Measurements from ENCODE around the gene CENPU. TPM values are rescaled to one million over a fixed set of nuclear protein-coding genes. Genes with fewer than 3 reads are reported as not detected.
A peak's percentile ranks its signal among the peaks of the same experiment; 100 is the strongest.

Gene CENPU
- total and polyA plus RNA-seq, 2 of the 8 experiments (the other 6 are each of a cell fraction or from before 2014, with no cell fraction given) = 32.1 to 122 TPM

GRCh38 chr4:184664445-184665210, 69.3 kb downstream of the CENPU start:
- Histone ChIP-seq H4K20me1 (replicated peaks in 1 of 2; ENCODE audit: control insufficient read depth in 1 of 2, insufficient read depth in 2 of 2, low read length in 2 of 2) (no peaks in the 10 kb centered on the region), H2BK120ac (replicated peaks; ENCODE audit: low read depth, low read length) (no peak overlapping the region), H3K14ac (ENCODE audit: insufficient read length) (no peak overlapping the region), H4K8ac (ENCODE audit: extremely low read depth, insufficient read depth, low read length) (no peak overlapping the region), H2BK15ac (ENCODE audit: low read length) (no peak overlapping the region), H3K9ac (replicated peaks in 1 of 4; ENCODE audit: extremely low read depth in 1 of 4, low read depth in 3 of 4, low read length in 3 of 4) (no peak overlapping the region), H3K79me1 (ENCODE audit: low read depth, low read length) (no peaks in the 10 kb centered on the region), H3K27ac (ENCODE audit: low read depth, low read length) (no peak overlapping the region), H3K56ac (replicated peaks; ENCODE audit: insufficient read length, low read depth, low read length) (no peak overlapping the region), H3K79me2 (ENCODE audit: control insufficient read depth in 1 of 2, insufficient read depth in 2 of 2, low read length in 2 of 2) (no peaks in the 10 kb centered on the region), H3K4me2 (ENCODE audit: insufficient read depth in 1 of 2, low read depth in 2 of 2, low read length in 2 of 2) (no peak overlapping the region), H4K5ac (ENCODE audit: insufficient read length, low read depth, low read length) (no peak overlapping the region), H3K4me1 (replicated peaks in 1 of 4; ENCODE audit: control insufficient read depth in 3 of 4, insufficient read depth in 4 of 4, low read length in 3 of 4) (no peaks in the 10 kb centered on the region), H3K36me3 (ENCODE audit: control insufficient read depth in 2 of 4, insufficient read depth in 4 of 4, low read length in 3 of 4) (peaks cover 0 to 3% (median 0%) of the 10 kb centered on the region in 4 experiments; a peak in 2 of 8 replicates), H2BK20ac (ENCODE audit: low read length) (no peak overlapping the region), H4K91ac (replicated peaks; ENCODE audit: insufficient read length, low read length) (no peak overlapping the region), H2BK5ac (ENCODE audit: low read depth, low read length) (no peak overlapping the region), H2AFZ (ENCODE audit: low read length) (0 out of 2 replicates have a peak overlapping the region, but pooled peaks have one; percentile 56), H3K4me3 (ENCODE audit: extremely low read depth in 1 of 4, insufficient read depth in 2 of 4, low read depth in 3 of 4, low read length in 4 of 4) (no peak overlapping the region), H3K4ac (replicated peaks; ENCODE audit: insufficient read length, low read depth, low read length) (no peak overlapping the region), H3K18ac (ENCODE audit: extremely low read depth, low read length) (no peak overlapping the region), H3K27me3 (replicated peaks in 1 of 4; ENCODE audit: control insufficient read depth in 3 of 4, extremely low read depth in 1 of 4, insufficient read depth in 3 of 4, low read length in 3 of 4) (no peaks in the 10 kb centered on the region), H3K9me3 (ENCODE audit: insufficient read depth in 2 of 2, low read depth in 1 of 2, low read length in 1 of 2) (no peaks in the 10 kb centered on the region), H3K23me2 (ENCODE audit: low read depth, low read length) (no peaks in the 10 kb centered on the region), H2AK5ac (ENCODE audit: low read depth, low read length) (no peak overlapping the region), H2BK12ac (ENCODE audit: low read depth, low read length) (no peak overlapping the region), H3K23ac (ENCODE audit: insufficient read length) (no peak overlapping the region)
- FAIRE-seq (peak; percentile 69), DNase-seq (ENCODE audit: low read depth in 1 of 2, low spot score in 2 of 2) (no peak)
- CTCF ChIA-PET (ENCODE audit: partially characterized antibody) = interaction anchor here (0.6 to 2.6 kb wide), 3 partner anchors 10 to 71 kb away, joined by 3 to 10 read pairs (median 3); no protein-coding TSS in a partner anchor
- WGBS, 2 experiments (ENCODE audit: extremely low coverage in 1 of 2, insufficient coverage in 1 of 2, insufficient read length in 1 of 2, insufficient replicate concordance in 2 of 2, low coverage in 1 of 2, low lambda C conversion rate in 2 of 2, missing lambda C conversion rate in 1 of 2) = 68% methylated on average over 6 of the region's 6 CpGs; no CpG with 5 or more reads in 1 of the 2 experiments
- POLR2A ChIA-PET (ENCODE audit: partially characterized antibody) = interaction anchor here (0.6 to 1.6 kb wide), 3 partner anchors 11 to 464 kb away, joined by 3 to 4 read pairs (median 4); no protein-coding TSS in a partner anchor
- TF ChIP-seq EP300 (IDR thresholded peaks at IDR 0.05; ENCODE audit: borderline replicate concordance in 1 of 2, low read depth in 2 of 2, low read length in 2 of 2) = no peak
- TF ChIP-seq, protein P1, sequence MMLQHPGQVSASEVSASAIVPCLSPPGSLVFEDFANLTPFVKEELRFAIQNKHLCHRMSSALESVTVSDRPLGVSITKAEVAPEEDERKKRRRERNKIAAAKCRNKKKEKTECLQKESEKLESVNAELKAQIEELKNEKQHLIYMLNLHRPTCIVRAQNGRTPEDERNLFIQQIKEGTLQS (IDR thresholded peaks at IDR 0.05; ENCODE audit: insufficient read depth, low read depth, low read length) = no peak
- peak; percentile 71 for TF ChIP-seq SIX5 (IDR thresholded peaks at IDR 0.05; ENCODE audit: low read depth, low read length)
- no peak for TF ChIP-seq BRCA1 (IDR thresholded peaks at IDR 0.05; ENCODE audit: low read depth, low read length)
- no peak for TF ChIP-seq EGR1 (IDR thresholded peaks at IDR 0.05; ENCODE audit: borderline replicate concordance, low read depth, low read length)
- TF ChIP-seq RBBP5 (IDR thresholded peaks at IDR 0.05; ENCODE audit: borderline replicate concordance, low read depth, low read length) = no peak
- TF ChIP-seq SIRT6 (IDR thresholded peaks at IDR 0.05; ENCODE audit: low read length) = no peak
- TF ChIP-seq TAF1 (IDR thresholded peaks at IDR 0.05; ENCODE audit: low read depth, low read length) = no peak
- TF ChIP-seq YY1 (IDR thresholded peaks at IDR 0.05; ENCODE audit: low read depth, low read length) = peak; percentile 76; the same call in 1 of the 2 replicates
- no peak for TF ChIP-seq RFX5 (IDR thresholded peaks at IDR 0.05; ENCODE audit: borderline replicate concordance, low read depth, low read length)
- no peak for TF ChIP-seq RNF2 (IDR thresholded peaks at IDR 0.05; ENCODE audit: borderline replicate concordance, low read depth, low read length, missing control alignments, poor library complexity, severe bottlenecking)
- peak; percentile 29; the same call in 1 of the 2 replicates for TF ChIP-seq CEBPB (IDR thresholded peaks at IDR 0.05; ENCODE audit: low read depth, low read length)

Data from H1 (cell line).